ENCODE measurements around the gene GHSR. TPM values are rescaled to one million over a fixed set of nuclear protein-coding genes. Genes with fewer than 3 reads are reported as not detected.

Gene GHSR
- total RNA-seq, 1 donor from 2014 or later: not detected

- no peaks in the 10 kb centered on the region for H3K9me3 ChIP-seq (ENCODE audit: low read depth)
- Mint-ChIP-seq H3K4me1 (no peaks in the 10 kb centered on the region), H3K4me3 (no peak overlapping the region), H3K36me3 (no peaks in the 10 kb centered on the region), H3K27me3 (ENCODE audit: insufficient read depth, low read depth) (no peaks in the 10 kb centered on the region), H3K9me3 (no peaks in the 10 kb centered on the region), H3K27ac (no peak overlapping the region)
- no peak overlapping the region for H3K4me2 ChIP-seq
- H2AFZ ChIP-seq (replicated peaks): no peak overlapping the region
- no peak overlapping the region for H3K27ac ChIP-seq
- no peak overlapping the region for H3K9ac ChIP-seq
- no peaks in the 10 kb centered on the region for H4K20me1 ChIP-seq (ENCODE audit: low read depth)
- H3K27me3 ChIP-seq: no peaks in the 10 kb centered on the region
- H3K79me2 ChIP-seq (ENCODE audit: low read depth): no peaks in the 10 kb centered on the region
- H3K4me1 ChIP-seq: no peaks in the 10 kb centered on the region
- H3F3A ChIP-seq (ENCODE audit: low read depth): no peaks in the 10 kb centered on the region
- H3K36me3 ChIP-seq: no peaks in the 10 kb centered on the region
- DNase-seq (ENCODE audit: low spot score): no peak
- TF ChIP-seq EZH2 (IDR thresholded peaks at IDR 0.05): no peak
- TF ChIP-seq, protein P1, sequence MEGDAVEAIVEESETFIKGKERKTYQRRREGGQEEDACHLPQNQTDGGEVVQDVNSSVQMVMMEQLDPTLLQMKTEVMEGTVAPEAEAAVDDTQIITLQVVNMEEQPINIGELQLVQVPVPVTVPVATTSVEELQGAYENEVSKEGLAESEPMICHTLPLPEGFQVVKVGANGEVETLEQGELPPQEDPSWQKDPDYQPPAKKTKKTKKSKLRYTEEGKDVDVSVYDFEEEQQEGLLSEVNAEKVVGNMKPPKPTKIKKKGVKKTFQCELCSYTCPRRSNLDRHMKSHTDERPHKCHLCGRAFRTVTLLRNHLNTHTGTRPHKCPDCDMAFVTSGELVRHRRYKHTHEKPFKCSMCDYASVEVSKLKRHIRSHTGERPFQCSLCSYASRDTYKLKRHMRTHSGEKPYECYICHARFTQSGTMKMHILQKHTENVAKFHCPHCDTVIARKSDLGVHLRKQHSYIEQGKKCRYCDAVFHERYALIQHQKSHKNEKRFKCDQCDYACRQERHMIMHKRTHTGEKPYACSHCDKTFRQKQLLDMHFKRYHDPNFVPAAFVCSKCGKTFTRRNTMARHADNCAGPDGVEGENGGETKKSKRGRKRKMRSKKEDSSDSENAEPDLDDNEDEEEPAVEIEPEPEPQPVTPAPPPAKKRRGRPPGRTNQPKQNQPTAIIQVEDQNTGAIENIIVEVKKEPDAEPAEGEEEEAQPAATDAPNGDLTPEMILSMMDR (IDR thresholded peaks at IDR 0.05): no peak
- TF ChIP-seq EZH2phosphoT487 (IDR thresholded peaks at IDR 0.05): no peak
- H3K4me3 ChIP-seq: no peak overlapping the region
Observed at GRCh38 chr3:172410702-172411477, 37.4 kb downstream of the GHSR start.

DNA sequence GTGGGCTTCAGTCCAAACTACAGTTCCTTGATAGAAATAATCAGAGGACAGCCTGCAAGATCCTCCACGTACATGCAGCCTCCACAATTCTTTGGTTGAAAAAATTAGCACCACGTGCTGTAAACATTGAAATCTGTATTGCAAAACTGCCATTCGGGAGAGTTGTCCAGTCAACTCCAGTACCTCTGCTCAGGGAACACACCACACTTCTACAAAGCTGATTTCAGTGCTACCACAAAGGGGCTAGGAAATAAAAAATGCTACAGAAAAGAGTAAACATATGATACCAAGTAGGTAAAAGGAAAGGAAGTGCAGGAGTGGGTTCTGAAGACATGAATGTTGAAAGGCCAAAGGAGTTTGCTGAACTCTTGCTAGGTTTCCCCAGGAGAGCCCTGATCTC is 40.4 kb downstream of the GHSR start:
- Histone ChIP-seq H3K4me3 (no peak overlapping the region), H4K20me1 (ENCODE audit: low read depth) (no peaks in the 10 kb centered on the region), H3K4me1 (no peaks in the 10 kb centered on the region), H3K9ac (no peak overlapping the region), H3K27ac (no peak overlapping the region), H3K79me2 (ENCODE audit: low read depth) (no peaks in the 10 kb centered on the region), H3K36me3 (no peaks in the 10 kb centered on the region), H3K4me2 (no peak overlapping the region), H3F3A (ENCODE audit: low read depth) (no peaks in the 10 kb centered on the region), H2AFZ (replicated peaks) (no peak overlapping the region), H3K9me3 (ENCODE audit: low read depth) (no peaks in the 10 kb centered on the region), H3K27me3 (no peaks in the 10 kb centered on the region)
- Mint-ChIP-seq H3K4me1 (no peaks in the 10 kb centered on the region), H3K4me3 (no peak overlapping the region), H3K9me3 (no peaks in the 10 kb centered on the region), H3K27me3 (ENCODE audit: insufficient read depth, low read depth) (no peaks in the 10 kb centered on the region), H3K36me3 (peaks cover 5% of the 10 kb centered on the region), H3K27ac (no peak overlapping the region)
- no peak for DNase-seq (ENCODE audit: low spot score)
- TF ChIP-seq, protein P1 (IDR thresholded peaks at IDR 0.05): no peak
- TF ChIP-seq EZH2phosphoT487 (IDR thresholded peaks at IDR 0.05) (no peak), EZH2 (IDR thresholded peaks at IDR 0.05) (no peak)

- H3K36me3 Mint-ChIP-seq: peaks cover 19% of the 10 kb centered on the region
- H3K27me3 Mint-ChIP-seq (ENCODE audit: insufficient read depth, low read depth): no peaks in the 10 kb centered on the region
- Histone ChIP-seq H3K4me1 (no peaks in the 10 kb centered on the region), H3K4me2 (no peak overlapping the region), H3K9me3 (ENCODE audit: low read depth) (no peaks in the 10 kb centered on the region), H3K27ac (no peak overlapping the region), H4K20me1 (ENCODE audit: low read depth) (no peaks in the 10 kb centered on the region), H3K27me3 (no peaks in the 10 kb centered on the region), H3K79me2 (ENCODE audit: low read depth) (no peaks in the 10 kb centered on the region), H3K4me3 (no peak overlapping the region), H3K36me3 (no peaks in the 10 kb centered on the region), H3F3A (ENCODE audit: low read depth) (no peaks in the 10 kb centered on the region), H3K9ac (no peak overlapping the region), H2AFZ (replicated peaks) (no peak overlapping the region)
- TF ChIP-seq, protein P1 (IDR thresholded peaks at IDR 0.05): no peak
- no peak for TF ChIP-seq EZH2 (IDR thresholded peaks at IDR 0.05)
- TF ChIP-seq EZH2phosphoT487 (IDR thresholded peaks at IDR 0.05): no peak
- DNase-seq (ENCODE audit: low spot score): no peak
- H3K4me1 Mint-ChIP-seq: no peaks in the 10 kb centered on the region
- no peak overlapping the region for H3K27ac Mint-ChIP-seq
- H3K9me3 Mint-ChIP-seq: no peaks in the 10 kb centered on the region
- H3K4me3 Mint-ChIP-seq: no peak overlapping the region
Observed at GRCh38 chr3:172405914-172406313, 42.3 kb downstream of the GHSR start.
